Right hindlimb (tissue), 1 donor: Measurements from ENCODE around the gene DUSP11.
"Not testable (repeated sequence)": the region's sequence is repeated elsewhere in the genome, so short reads cannot be mapped to it uniquely, and the experiment has no call there.

Source experiments
- DNase-seq: peaks from one replicate; pipeline ENCODE4 v3.0.0-alpha.2; 2018

Gene DUSP11

GRCh38 chr2:73770725-73771124, 9.2 kb downstream of the DUSP11 start:
- no peak for DNase-seq

- no peak for DNase-seq
Observed at GRCh38 chr2:73766994-73767393, 12.9 kb downstream of the DUSP11 start.

- no peak for DNase-seq
Observed at GRCh38 chr2:73766349-73766748, 13.6 kb downstream of the DUSP11 start.

- DNase-seq: no peak
Observed at GRCh38 chr2:73764945-73765344, 15.0 kb downstream of the DUSP11 start.

- no peak for DNase-seq
Observed at GRCh38 chr2:73762571-73762970, 17.3 kb downstream of the DUSP11 start.

- no peak for DNase-seq
Observed at GRCh38 chr2:73759904-73760303, 20.0 kb downstream of the DUSP11 start.

GRCh38 chr2:73759285-73759764, 20.6 kb downstream of the DUSP11 start:
- DNase-seq: no peak

GRCh38 chr2:73754332-73754731, 25.6 kb downstream of the DUSP11 start:
- DNase-seq: not testable (repeated sequence)

- no peak for DNase-seq
Observed at GRCh38 chr2:73749314-73749713, 30.6 kb downstream of the DUSP11 start.

GRCh38 chr2:73746877-73747208, 33.1 kb downstream of the DUSP11 start:
- no peak for DNase-seq

GRCh38 chr2:73746015-73746876, 33.7 kb downstream of the DUSP11 start:
- no peak for DNase-seq

GRCh38 chr2:73740767-73741166, 39.1 kb downstream of the DUSP11 start:
- no peak for DNase-seq

GRCh38 chr2:73739101-73739500, 40.8 kb downstream of the DUSP11 start:
- DNase-seq: no peak

GRCh38 chr2:73736855-73737779, 42.8 kb downstream of the DUSP11 start, which contains the start of gene TPRKB:
TPRKB (minus strand) TSS chr2:73737345; CDS start chr2:73734569, 2,776 bp downstream.
- peak; percentile 98 for DNase-seq

GRCh38 chr2:73736378-73736777, 43.5 kb downstream of the DUSP11 start:
- DNase-seq: no peak

GRCh38 chr2:73730810-73731209, 49.1 kb downstream of the DUSP11 start:
- no peak for DNase-seq

GRCh38 chr2:73728711-73729110, 51.2 kb downstream of the DUSP11 start:
- no peak for DNase-seq

- no peak for DNase-seq
Observed at GRCh38 chr2:73728043-73728442, 51.9 kb downstream of the DUSP11 start.

- not testable (repeated sequence) for DNase-seq
Observed at GRCh38 chr2:73726657-73727056, 53.2 kb downstream of the DUSP11 start.

- DNase-seq: no peak
Observed at GRCh38 chr2:73718851-73719621, 60.9 kb downstream of the DUSP11 start.

- DNase-seq: no peak
Observed at GRCh38 chr2:73718421-73718820, 61.5 kb downstream of the DUSP11 start.

GRCh38 chr2:73717695-73718094, 62.2 kb downstream of the DUSP11 start:
- DNase-seq: not testable (repeated sequence)

GRCh38 chr2:73717251-73717606, 62.7 kb downstream of the DUSP11 start:
- DNase-seq: no peak
